ENCODE measurements around the gene CACNA1G.

CACNA1G gene

DNA sequence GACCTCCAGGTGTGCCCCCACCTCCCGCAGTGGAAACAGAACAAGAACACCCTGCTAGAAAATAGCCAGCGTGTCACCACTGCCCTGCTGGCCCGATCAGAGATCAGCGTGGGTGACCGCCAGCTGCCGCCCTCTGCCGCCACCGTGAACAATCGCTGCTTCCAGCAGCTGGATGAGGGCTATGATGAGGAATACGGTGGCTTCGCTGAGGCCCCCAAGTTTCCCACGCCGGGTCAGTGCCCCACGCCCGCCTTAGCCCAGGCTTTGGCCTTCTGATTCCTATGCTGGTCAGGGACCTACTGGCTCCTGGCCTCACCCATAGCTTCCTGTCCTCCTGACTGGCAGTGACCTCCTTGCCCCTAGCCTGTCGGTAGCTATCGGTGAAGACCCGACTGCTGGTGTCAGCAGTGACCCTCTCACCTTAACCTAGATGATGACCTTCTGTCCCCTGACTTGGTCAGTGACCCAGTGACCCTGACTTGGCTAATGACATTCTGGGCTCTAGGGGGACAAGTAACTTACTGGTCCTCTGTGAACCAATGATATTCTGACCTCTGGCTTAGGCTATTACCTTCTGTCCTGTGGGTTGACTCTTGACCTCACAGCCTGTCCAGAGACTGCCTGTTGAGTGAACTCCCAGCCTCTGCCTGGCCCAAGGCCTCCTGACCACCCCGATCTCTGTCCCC, 11.1 kb upstream of the CACNA1G start:
- no peak for DNase-seq

DNA sequence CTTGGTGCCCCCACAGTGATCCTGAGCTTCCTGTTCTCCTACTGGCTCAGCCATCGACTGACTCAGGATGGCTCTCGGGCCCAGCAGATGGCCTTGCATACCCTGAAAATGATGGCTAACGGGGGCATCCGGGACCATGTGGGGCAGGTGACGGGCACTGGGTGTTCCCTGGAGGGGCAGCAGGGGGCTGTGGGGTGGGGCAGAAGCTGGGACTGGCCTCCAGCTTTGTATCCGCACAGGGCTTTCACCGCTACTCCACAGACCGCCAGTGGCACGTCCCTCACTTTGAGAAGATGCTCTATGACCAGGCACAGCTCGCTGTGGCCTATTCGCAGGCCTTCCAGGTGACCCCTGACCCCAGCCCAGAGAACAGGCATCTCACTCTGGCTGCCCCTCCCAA, 10.5 kb upstream of the CACNA1G start:
- no peak for DNase-seq

DNA sequence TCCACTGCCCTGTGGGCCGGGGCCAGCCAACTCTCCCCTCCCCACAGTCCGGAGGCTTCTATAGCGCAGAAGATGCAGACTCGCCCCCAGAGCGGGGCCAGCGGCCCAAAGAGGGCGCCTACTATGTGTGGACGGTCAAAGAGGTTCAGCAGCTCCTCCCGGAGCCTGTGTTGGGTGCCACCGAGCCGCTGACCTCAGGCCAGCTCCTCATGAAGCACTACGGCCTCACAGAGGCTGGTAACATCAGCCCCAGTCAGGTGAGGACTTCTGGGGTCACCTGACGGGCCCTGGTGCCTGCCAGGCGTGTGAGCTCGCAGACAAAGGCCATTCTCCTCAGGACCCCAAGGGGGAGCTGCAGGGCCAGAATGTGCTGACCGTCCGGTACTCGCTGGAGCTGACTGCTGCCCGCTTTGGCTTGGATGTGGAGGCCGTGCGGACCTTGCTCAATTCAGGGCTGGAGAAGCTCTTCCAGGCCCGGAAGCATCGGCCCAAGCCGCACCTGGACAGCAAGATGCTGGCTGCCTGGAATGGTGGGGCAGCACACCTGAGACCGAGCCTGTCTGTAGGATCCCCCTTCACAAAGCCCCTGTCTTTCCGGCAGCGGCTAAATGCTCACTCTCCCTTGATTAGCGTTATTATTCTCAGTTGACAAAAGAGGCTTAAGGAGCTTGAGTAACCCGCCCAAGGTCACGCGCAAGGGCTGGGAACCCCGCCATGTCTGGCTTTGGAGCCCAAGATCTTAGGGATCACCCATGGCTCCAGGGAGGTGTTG, 9.7 kb upstream of the CACNA1G start:
- DNase-seq, result peak; percentile 81

DNA sequence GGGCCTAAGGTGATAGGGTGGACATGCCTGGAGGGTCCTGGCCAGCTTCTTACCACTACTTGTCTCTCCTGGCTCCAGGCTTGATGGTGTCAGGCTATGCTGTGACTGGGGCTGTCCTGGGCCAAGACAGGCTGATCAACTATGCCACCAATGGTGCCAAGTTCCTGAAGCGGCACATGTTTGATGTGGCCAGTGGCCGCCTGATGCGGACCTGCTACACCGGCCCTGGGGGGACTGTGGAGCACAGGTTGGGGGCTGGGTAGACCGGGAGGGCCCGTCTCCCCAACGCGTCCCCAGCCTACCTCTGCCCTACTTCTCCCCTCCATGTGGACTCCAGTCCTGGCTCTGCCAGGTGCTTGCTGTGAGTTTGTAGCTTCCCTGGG, 9.1 kb upstream of the CACNA1G start:
- no peak for DNase-seq

DNA sequence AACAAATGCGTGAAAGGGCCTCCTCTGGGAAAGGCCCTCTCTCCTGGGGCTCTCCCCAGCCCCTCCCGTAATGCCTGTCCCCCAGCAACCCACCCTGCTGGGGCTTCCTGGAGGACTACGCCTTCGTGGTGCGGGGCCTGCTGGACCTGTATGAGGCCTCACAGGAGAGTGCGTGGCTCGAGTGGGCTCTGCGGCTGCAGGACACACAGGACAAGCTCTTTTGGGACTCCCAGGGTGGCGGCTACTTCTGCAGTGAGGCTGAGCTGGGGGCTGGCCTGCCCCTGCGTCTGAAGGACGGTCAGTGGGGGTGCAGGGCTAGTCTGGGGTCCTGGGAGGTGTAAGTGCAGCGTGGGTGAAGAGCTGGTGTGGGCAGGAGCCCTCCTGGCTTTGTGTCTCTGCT, 8.6 kb upstream of the CACNA1G start:
- no peak for DNase-seq

DNA sequence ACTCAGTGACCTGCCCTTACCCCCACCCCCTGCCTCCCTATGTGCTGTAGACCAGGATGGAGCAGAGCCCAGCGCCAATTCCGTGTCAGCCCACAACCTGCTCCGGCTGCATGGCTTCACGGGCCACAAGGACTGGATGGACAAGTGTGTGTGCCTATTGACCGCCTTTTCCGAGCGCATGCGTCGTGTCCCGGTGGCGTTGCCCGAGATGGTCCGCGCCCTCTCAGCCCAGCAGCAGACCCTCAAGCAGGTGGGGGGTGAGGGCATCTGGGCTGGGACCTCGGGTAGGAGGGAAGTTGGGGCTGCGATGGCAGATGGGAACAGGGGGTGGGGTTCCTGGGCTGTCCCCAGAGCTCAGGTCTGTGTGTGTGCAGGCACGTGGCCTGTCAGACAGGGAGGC, 6.3 kb upstream of the CACNA1G start:
- DNase-seq, result no peak

DNA sequence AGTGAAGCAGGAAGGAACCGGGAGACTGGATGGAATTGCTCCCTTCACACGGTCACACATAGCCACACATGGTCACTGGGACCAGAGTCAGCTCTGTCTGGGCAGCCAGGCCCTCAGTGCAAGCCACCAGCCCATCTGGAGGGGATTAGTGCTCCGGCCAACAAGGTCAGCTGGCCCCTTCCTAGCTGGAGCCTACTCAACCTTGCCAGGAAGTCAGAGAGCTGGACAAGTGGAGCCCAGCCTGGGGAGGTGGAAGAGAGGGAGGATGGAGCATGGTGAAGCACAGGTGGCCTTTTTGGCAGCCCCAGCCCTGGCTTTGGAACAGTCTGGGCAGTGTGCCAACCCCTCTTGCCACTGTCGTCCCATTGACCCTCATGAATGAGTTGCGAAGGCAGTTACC, 3.7 kb upstream of the CACNA1G start:
- no peak for DNase-seq

DNA sequence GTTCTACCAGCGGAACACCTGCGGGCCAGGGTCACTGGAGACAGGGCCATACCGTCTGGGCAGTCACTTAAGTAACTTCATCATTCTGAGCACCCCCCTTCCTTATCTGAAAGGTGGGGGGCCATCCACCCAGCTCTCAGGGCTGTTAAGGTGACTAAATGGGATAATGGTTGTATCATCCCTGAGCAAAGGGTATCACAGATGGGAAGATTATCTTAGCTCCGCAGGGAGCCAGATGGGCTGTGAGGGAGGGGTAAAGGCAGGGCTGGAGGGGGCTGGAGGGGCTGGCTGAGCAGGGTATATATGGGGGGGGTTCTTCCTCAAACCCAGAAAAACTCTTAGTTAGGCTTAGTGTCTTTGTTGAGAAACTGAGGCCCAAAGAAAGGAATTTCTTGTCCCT, 2.9 kb upstream of the CACNA1G start:
- DNase-seq, result no peak

DNA sequence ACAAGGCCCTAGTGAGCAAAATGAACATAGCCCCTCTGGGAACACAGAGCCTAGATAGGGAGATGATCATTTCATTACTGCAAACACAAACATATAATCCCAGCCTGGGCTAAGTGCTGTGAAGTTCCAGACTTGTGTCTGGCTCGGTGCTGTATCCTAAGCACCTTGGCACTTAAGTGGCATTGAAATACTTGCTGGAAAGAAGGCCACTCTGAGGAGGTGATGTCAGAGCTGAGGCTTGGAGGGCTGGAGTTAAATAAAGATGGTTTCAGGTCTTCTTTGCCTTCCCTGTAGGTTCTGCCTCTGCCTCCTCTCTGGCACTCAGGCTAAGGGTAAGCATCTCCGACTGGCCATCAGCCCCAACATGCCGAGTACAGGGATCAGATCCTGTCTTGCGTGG, 2.4 kb upstream of the CACNA1G start:
- DNase-seq, result no peak

DNA sequence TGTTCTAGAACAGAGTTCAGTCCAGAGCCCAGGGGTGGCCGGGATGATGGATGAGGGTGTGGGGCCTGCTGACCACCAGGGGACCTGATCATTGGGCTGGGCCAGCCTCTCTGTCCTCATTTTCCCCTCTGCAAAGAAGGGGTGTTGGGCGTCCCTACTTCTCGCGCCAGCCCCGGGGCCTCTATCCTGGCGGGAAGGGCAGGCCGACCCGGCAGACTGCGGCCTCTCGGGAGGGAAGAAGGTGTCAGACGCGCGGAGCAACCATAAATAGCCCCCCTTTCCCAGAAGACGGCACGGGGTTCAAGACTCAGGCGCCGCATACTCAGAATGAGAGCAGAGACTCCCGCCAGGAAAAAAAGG, 2.0 kb upstream of the CACNA1G start:
- no peak for DNase-seq

DNA sequence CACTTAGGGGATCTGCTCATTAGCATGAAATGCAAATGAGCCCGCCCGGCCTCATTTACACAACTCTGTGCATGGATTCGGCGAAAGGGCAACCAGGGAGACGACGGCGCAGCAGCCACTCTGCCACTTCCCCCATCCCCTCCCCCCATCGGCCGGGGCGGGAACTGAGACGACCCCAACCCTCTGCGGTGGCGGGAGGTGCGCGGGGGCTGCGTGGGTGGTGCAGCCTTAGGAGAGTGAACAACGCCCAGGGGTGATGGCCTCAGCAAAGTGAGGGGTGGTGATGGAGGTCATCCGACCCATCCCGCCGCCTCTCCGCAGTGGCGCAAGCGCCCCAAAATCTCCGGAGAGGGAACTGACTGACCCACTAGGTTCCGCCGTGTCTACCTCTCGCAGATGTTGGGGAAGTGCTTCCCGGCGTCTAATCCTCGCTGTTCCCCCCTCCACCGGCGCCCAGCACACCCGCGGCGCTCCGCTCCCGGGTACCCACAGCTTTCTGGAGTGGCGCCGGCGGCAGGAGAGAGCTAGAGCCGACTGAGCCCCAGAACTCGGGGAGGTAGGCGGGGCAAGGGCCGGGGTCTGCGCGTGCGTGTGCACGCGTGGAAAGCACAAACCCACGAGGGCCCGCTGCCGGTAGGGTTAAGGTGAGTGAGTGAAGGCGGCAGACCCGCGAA, 1.4 kb upstream of the CACNA1G start:
- DNase-seq, result no peak

DNA sequence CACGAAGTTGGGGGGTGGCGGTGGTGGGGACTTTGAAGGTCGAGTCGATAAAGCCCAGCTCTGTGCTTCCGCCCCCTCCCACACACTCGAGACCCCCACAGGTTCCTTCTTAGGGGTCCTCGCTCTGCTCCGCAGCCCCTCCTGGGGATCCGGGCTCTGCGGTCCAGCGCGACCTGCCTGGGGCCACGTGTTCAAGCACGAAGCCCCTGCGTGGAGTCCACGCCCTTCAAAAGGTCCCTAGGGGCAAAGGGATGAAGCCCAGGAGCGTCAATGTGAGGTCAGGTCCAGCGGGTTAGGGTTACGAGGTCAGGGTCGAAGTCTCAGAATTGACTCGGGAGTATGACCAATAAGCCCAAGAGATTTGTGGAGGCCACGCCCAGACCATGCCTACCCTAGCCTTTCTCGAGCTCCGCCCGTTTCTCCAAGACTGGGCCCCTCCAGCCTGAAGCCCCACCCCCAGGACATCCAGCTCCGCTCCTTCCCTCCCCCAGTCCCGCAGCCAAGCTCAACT, 786 bp upstream of the CACNA1G start:
- DNase-seq, result no peak

DNA sequence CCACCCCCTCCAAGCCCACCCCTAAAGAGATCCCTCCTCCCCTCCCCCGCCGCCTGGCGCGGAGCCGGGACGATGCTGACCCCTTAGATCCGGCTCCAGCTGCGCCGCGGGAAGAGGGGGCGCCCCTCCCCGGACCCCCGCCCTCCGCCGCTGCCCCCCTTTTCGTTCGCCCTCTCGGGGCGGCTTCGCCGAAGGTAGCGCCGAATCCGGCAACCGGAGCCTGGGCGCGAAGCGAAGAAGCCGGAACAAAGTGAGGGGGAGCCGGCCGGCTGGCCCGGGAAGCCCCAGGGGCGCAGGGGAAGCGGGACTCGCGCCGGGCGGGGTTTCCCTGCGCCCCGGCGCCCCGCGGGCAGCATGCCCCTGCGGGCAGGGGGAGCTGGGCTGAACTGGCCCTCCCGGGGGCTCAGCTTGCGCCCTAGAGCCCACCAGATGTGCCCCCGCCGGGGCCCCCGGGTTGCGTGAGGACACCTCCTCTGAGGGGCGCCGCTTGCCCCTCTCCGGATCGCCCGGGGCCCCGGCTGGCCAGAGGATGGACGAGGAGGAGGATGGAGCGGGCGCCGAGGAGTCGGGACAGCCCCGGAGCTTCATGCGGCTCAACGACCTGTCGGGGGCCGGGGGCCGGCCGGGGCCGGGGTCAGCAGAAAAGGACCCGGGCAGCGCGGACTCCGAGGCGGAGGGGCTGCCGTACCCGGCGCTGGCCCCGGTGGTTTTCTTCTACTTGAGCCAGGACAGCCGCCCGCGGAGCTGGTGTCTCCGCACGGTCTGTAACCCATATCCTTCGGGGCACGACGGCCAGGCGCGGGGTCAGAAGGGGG, 623 bp downstream of the CACNA1G start:
- DNase-seq, result no peak

DNA sequence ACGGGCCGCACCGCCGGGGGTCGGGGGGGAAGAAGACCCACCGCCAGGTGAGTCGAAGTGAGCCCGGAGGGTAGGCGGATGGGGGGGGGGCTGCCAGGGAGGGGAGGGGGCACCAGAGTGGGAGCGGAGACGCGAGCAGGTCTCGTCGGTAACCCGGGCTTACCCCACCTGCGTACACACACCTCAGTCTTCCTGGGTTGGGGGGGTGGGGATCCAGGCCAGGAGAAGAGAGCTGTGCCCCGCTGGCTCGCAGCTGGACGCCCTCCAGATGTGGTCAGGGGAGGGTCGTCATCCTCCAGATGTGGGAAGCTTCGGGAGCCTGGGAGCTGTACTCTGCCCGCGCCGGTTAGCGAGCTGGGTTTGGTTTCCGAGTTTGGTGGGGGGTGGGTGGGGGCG, 1.2 kb downstream of the CACNA1G start:
- DNase-seq, result no peak

DNA sequence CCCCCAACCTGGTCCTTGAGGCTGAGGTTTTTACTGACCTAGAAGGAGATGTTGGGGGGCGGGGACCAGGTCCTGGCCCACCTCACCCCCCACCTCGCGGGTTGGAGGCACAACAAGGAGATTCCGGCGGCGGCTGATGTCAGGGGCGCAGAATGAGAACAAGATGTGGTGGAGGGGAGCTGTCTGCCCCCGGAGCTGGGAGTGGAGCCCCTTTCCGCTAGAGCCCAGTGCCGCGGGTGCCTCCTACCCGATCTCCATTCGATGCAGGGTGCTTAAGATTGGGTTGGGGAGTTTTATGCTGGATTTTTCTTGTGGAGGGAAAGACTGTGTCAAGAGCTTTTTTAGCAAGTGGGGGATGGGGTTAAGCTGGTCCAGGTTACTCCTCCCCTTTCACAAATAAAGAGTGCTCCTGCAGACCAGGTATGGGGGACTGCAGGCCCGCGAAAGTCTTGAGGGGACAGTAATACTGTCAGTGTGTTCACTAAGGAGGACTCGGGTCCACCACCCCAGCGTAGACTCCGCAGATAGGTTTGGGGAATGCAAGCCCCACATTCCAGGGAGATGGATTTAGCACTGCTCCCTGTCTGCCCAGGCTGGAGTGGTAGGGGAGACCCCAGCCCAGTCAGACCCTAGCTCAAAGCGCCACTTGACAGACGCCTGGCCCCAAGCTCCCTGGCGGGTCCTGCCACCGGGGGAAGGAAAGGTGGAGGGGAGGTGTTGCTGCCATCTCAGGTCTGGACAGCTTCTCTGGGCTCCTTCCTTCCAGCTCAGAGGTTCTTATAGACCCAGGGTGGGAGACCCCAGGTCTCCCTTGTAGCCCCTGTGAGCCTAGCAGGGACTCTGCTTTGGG, 2.0 kb downstream of the CACNA1G start:
- no peak for DNase-seq

DNA sequence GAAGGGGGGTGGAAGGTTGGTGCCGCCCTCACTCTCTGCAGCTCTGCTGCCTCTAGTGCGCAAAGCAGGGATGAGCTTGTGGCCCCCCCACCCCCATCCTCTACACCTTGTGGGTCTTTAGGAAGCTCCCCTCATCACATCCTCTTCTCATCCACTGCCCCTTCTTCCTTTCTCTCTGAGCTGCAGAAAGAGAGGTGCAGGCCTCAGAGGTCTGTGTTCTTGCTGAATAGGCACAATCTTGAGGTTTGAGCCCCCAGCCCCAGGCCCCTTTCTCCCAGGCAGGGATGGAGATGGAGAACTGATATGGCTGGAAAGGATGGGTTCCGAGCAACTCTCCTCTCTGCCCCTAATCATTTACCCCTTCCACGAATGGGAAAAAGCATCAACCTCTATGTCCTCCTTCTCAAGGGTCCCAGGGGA, 2.6 kb downstream of the CACNA1G start:
- no peak for DNase-seq

DNA sequence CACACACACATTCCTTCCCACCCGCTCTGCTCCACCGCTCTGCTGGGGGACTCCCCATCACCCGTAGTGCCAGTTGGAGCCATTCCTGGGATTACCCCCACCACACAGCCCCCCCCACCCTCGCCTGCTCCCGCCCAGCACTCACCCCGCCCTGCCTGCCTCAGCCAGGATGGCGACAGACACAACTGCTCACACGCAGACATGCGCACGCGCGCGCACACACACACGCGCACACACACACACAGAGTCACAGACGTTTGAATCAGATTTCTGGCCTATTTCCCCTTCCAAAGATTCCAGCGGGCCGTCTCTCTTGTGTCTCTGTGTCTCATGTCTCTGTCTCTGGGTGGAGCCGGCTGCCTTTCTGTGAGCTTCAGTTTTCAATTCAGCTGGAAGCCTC, 4.4 kb downstream of the CACNA1G start:
- peak; percentile 80 for DNase-seq

DNA sequence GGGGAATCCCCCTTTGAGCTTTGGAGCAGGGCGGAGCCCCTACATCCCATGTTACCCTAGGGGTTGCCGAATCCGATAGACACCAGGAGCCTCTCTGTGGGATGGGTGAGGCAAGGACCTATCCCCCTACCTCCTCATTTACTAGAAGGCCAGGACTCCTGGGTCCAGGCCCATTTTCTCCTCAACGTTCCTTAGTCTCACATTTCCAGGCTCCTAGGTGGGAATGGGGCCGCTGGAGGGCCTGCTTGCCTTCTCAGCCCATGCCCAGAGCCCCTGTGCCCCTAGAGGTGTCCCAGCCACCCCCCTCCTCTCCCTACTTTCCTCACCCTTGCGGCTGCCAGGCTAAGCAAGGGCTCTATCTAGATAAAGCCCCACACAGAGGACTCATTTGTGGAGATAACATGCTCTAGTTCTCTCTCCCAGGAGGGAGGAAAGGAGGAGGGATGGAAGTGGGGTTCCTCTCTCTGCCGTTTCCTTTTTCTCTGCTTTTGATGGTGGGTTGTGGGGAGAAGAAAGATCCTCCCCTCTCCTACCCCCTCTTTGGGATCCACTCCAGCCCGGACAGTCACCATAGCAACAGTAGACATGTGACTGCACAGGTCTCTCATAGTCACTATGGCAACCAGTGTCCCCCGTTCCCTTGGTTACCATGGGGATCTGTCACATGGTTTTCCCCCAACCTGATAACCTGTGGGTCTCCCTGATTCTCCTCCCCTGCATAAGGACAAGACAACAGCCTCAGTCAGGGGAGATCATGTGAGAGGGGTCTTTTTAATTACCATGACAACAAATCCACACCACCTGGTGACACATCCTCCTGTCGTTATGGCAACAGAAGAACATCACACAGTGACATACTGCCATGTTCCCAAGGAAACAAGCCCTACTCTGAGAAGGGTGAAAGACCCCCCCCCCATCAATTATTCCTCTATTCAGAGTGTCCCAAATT, 5.2 kb downstream of the CACNA1G start:
- DNase-seq, result no peak

DNA sequence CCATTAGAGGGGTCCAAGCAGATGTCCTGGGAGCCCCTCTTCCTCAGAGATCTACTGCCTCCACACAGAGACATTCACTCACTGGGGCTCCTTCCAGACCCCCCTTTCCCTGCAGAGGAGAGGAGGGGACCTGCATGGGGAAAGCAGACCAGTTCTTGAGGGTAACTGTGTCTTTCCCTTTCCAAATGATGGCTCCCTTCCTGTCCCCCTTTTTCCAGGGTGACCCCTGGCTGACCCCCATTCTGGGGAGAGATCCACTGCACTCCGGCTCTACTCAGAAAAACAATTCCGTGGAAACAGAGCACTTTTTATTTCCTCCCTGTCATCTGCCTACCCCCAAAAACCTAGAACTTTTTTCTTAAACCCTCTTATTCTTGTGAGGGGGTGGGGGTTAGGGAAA, 6.4 kb downstream of the CACNA1G start:
- DNase-seq, result no peak

DNA sequence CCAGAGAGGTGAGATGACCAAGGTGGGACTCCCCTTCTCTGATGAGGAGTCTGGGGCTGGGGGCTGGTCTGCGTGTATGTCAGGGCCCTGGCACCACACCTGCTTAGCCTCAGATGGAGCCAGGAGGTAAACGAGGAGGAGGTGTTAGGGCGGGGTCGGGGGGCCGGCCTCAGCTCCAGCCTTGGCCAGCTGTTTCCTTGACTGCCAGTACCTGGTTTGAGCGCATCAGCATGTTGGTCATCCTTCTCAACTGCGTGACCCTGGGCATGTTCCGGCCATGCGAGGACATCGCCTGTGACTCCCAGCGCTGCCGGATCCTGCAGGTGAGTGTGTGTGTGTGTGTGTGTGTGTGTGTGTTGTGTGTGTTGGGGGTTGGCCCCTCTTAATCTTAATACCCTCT, 8.1 kb downstream of the CACNA1G start:
- DNase-seq, result no peak

DNA sequence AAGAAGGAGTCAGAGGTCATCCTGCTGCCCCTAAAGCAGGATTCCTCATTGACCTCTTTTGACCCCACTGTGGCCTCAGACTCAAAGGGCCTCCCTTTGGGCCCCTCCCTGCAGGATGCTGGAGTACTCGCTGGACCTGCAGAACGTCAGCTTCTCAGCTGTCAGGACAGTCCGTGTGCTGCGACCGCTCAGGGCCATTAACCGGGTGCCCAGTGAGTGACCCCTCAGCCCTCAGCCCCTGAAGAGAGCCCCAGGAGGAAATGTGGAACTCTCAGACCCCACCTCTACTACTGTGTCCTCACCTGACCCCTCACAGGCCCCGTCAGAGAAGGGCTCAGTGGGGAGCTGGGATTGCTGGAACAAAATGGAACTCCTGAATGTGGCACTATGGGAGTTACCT, 9.1 kb downstream of the CACNA1G start:
- no peak for DNase-seq

All from fibroblast of upper back skin (primary cell).